ENCODE data around the gene SSX2IP.

The SSX2IP gene

DNA sequence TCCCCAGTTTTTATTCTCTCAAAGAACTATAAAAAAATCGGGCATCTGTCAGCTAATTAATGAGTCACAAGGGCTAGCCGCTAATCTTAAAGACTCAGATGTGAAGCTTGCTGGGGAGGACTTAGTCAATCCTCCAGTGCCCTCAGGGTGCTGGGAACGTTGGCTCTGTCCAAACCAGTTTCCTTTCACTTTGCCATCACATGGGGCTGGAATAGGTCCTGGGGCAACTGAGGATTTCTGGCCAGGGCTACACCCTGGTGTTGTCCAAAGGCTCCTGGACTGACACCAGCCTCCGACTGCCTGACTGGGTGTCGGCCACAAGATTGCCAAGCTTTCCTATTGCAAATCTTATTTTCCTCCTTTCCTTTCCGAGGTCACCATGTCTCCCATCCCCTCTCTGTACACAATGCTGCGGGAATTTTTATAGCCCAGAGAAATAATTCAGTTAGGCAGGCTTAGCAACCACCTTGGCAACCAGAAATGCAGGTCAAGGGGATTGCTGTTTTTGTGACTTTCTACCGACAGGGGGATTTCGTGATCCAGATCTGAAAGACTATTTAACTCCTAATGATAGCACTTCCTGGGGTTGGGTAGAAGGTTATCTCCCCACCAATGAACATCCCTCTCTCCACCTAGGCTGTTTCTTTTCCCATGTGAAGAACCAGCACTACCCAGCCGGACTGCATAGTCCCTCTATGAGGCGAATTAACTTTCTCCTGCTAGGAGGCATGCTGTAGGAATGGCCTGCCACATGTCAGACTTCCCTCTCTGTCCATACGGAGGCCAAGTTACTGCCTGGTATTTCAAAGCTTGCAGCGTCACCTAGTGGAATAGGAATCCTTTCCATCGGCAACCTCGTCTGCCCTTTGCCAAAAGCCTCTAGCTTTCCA, 86.1 kb downstream of the SSX2IP start:
- no peak for TF ChIP-seq GATA2 (IDR thresholded peaks at IDR 0.05; ENCODE audit: low read depth, low read length)
- TF ChIP-seq GATA3 (IDR thresholded peaks at IDR 0.05; ENCODE audit: low read depth, low read length) = no peak

DNA sequence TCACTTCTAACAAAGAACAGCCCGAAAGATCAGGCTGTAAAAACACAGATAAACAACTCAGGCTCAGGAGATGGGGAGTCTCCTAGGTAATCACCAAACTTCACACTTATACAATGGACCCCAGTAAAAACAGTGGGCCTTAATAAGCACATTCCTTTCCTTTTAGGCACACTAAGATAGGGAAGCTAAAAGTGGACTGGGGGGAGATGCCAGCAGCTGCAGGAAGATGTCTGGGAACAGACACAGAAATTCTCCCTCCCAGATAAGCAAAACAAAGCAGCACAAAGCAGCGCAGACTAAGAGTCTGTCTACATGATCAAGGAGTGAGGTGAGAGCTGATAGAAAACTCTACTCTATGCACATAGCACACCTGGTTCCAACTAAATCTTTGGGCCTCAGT, 87.0 kb downstream of the SSX2IP start:
- no peak for TF ChIP-seq GATA2 (IDR thresholded peaks at IDR 0.05; ENCODE audit: low read depth, low read length)
- no peak for TF ChIP-seq GATA3 (IDR thresholded peaks at IDR 0.05; ENCODE audit: low read depth, low read length)

DNA sequence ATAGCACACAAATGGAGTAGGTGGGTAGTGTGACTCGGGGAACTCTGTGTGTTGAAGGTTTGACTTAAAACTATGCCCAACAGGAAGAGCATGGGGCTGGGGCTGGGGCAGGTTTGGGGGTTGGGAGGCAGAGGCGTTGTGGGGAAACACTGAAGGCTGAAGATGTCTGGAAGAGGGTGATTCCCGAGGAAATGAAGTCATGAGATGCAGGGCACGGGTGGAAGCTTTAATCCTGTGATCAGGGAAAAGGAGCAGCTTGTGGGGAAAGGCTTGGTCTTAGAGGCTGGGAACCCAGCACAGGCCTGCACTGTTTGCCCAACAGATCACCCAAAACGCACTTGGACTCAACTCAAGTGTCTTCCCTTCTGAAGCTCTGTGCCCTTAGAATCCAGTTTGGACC, 89.5 kb downstream of the SSX2IP start:
- TF ChIP-seq GATA3 (IDR thresholded peaks at IDR 0.05; ENCODE audit: low read depth, low read length) = no peak
- TF ChIP-seq GATA2 (IDR thresholded peaks at IDR 0.05; ENCODE audit: low read depth, low read length) = no peak

- no peak for TF ChIP-seq GATA2 (IDR thresholded peaks at IDR 0.05; ENCODE audit: low read depth, low read length)
Observed at GRCh38 chr1:84598846-84599741, 91.2 kb downstream of the SSX2IP start.

GRCh38 chr1:84598418-84598817, 91.8 kb downstream of the SSX2IP start:
- no peak for TF ChIP-seq GATA2 (IDR thresholded peaks at IDR 0.05; ENCODE audit: low read depth, low read length)
- no peak for TF ChIP-seq GATA3 (IDR thresholded peaks at IDR 0.05; ENCODE audit: low read depth, low read length)

GRCh38 chr1:84597011-84597410, 93.2 kb downstream of the SSX2IP start:
- TF ChIP-seq GATA3 (IDR thresholded peaks at IDR 0.05; ENCODE audit: low read depth, low read length) = no peak
- TF ChIP-seq GATA2 (IDR thresholded peaks at IDR 0.05; ENCODE audit: low read depth, low read length) = no peak

All from SH-SY5Y (cell line).